Measurements from ENCODE around the gene CEP135.

The CEP135 gene, protein sequence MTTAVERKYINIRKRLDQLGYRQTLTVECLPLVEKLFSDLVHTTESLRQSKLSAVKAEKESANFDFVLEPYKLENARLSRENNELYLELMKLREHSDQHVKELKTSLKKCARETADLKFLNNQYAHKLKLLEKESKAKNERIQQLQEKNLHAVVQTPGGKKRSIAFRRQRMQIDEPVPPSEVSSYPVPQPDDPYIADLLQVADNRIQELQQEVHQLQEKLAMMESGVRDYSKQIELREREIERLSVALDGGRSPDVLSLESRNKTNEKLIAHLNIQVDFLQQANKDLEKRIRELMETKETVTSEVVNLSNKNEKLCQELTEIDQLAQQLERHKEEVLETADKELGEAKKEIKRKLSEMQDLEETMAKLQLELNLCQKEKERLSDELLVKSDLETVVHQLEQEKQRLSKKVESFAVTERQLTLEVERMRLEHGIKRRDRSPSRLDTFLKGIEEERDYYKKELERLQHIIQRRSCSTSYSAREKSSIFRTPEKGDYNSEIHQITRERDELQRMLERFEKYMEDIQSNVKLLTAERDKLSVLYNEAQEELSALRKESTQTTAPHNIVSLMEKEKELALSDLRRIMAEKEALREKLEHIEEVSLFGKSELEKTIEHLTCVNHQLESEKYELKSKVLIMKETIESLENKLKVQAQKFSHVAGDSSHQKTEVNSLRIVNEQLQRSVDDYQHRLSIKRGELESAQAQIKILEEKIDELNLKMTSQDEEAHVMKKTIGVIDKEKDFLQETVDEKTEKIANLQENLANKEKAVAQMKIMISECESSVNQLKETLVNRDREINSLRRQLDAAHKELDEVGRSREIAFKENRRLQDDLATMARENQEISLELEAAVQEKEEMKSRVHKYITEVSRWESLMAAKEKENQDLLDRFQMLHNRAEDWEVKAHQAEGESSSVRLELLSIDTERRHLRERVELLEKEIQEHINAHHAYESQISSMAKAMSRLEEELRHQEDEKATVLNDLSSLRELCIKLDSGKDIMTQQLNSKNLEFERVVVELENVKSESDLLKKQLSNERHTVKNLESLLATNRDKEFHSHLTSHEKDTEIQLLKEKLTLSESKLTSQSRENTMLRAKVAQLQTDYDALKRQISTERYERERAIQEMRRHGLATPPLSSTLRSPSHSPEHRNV

DNA sequence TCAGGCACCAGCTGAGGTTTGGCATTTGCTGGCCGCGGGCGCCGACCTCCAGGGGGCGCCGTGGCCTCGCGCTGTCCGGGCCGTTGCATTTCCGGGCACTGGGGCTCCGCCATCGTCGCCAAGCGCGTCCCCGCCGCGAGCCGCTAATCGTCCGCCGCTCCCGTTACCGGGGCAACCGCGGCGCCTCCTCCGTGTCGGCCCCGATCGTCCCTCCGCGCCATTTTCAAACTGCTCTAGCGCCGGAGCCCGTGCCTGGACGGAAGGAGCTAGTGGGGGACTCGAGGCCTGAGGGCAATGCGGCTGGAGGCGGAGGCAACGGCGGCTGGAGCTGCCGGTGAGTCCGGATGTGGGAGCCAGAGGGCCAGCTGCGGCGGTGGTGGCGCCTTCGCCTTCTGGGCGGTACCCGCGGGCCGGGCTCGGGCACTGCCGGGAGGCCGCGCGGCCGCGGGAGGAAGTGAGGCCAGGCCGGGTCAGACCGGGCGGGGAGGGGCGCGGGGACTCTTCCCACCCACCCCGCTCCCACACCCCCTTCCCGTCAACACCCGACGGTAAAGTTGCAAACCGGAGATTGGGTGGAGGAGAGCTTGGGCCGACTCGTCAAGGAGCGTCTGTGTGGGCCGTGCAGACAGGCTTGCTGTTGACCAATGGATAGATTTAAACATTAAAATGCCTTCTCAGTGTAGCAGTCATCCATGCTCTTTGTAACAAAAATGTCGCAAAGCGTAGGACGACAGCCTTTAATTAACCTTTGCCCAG is at the start of gene CEP135:
CEP135 (plus strand) TSS at position 220 of the 756 bp plus-strand sequence. CDS start 3,186 bp downstream, outside the sequence.
- DNase-seq = peak; percentile 96
- peak within 1 kb of the TSS; percentile 98 for H3K27ac Mint-ChIP-seq
- peaks cover 25% of the 10 kb centered on the region for H3K4me1 Mint-ChIP-seq
- peaks cover 21% of the 10 kb centered on the region for H3K36me3 Mint-ChIP-seq (ENCODE audit: low read depth)
- H3K9me3 Mint-ChIP-seq = no peaks in the 10 kb centered on the region
- H3K4me3 Mint-ChIP-seq = peak within 1 kb of the TSS; percentile 92
- TF ChIP-seq, protein P1, sequence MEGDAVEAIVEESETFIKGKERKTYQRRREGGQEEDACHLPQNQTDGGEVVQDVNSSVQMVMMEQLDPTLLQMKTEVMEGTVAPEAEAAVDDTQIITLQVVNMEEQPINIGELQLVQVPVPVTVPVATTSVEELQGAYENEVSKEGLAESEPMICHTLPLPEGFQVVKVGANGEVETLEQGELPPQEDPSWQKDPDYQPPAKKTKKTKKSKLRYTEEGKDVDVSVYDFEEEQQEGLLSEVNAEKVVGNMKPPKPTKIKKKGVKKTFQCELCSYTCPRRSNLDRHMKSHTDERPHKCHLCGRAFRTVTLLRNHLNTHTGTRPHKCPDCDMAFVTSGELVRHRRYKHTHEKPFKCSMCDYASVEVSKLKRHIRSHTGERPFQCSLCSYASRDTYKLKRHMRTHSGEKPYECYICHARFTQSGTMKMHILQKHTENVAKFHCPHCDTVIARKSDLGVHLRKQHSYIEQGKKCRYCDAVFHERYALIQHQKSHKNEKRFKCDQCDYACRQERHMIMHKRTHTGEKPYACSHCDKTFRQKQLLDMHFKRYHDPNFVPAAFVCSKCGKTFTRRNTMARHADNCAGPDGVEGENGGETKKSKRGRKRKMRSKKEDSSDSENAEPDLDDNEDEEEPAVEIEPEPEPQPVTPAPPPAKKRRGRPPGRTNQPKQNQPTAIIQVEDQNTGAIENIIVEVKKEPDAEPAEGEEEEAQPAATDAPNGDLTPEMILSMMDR (IDR thresholded peaks at IDR 0.05) = peak; percentile 93
- peaks cover 4% of the 10 kb centered on the region for H3K27me3 Mint-ChIP-seq (ENCODE audit: low read depth, poor library complexity)

DNA sequence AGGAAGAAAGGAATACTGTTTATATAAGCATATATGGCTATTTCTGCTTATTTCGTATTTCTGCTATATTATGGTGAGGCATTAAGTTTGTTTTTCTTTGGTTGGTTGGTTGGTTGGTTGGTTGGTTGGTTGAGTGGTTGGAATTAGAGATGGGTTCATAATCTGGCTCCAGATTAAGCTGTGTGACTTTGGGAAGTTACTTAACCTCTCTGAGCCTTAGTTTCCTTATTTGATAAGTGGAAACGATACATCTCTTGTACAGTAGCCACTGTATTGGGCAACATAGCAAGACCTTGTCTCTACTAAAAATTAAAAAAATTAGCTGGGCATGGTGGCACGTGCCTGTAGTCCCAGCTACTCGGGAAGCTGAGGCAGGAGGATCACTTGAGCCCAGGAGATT is 46.1 kb upstream of the CEP135 start:
- TF ChIP-seq, protein P1 (IDR thresholded peaks at IDR 0.05) = no peak
- Mint-ChIP-seq H3K27me3 (ENCODE audit: low read depth, poor library complexity) (peaks cover 3% of the 10 kb centered on the region), H3K27ac (no peak overlapping the region), H3K9me3 (no peaks in the 10 kb centered on the region), H3K36me3 (ENCODE audit: low read depth) (peaks cover 33% of the 10 kb centered on the region), H3K4me3 (no peak overlapping the region), H3K4me1 (no peaks in the 10 kb centered on the region)
- no peak for DNase-seq

DNA sequence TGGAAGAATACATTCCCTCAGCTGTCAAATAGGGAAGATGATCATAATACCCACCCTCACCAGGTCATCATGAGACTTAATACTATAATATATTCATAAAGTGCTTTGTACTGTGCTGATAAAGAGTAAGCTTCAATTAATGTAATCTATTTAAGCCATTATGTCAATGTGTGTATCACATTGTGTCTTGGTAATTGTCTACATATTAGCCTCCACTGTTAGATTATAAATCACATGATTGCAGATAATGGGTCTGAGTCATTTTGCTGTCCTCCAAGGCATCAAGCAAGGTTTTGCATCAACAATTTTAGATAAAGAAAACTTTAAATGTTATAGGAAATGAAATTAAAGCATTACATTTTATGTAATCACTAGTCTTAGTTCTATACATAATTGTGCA is 45.2 kb upstream of the CEP135 start:
- H3K36me3 Mint-ChIP-seq (ENCODE audit: low read depth) = peaks cover 34% of the 10 kb centered on the region
- TF ChIP-seq, protein P1 (IDR thresholded peaks at IDR 0.05) = no peak
- no peaks in the 10 kb centered on the region for H3K9me3 Mint-ChIP-seq
- no peak for DNase-seq
- H3K4me3 Mint-ChIP-seq = no peak overlapping the region
- H3K27ac Mint-ChIP-seq = no peak overlapping the region
- no peaks in the 10 kb centered on the region for H3K4me1 Mint-ChIP-seq
- no peaks in the 10 kb centered on the region for H3K27me3 Mint-ChIP-seq (ENCODE audit: low read depth, poor library complexity)

DNA sequence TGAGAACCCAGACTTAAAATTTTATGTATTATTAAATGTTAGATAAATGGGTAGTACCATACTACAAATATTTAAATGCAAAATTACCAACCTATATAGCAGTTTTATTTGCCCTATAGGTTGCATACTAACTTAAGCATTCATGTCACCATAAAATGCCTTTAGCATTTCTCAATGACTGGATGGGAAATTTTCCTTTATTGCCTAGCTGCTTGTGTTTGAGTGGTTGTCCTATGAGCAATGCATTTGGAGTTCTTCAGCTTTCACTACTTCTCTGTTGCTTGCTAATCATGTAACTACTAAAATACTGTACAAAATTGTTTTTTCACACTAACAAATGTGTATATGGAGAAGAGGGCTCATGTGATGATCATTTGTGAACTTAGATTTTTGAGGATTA is 44.2 kb upstream of the CEP135 start:
- no peaks in the 10 kb centered on the region for H3K27me3 Mint-ChIP-seq (ENCODE audit: low read depth, poor library complexity)
- H3K4me3 Mint-ChIP-seq = no peak overlapping the region
- no peak overlapping the region for H3K27ac Mint-ChIP-seq
- H3K9me3 Mint-ChIP-seq = no peaks in the 10 kb centered on the region
- no peak for DNase-seq
- no peaks in the 10 kb centered on the region for H3K4me1 Mint-ChIP-seq
- TF ChIP-seq, protein P1 (IDR thresholded peaks at IDR 0.05) = no peak
- peaks cover 34% of the 10 kb centered on the region for H3K36me3 Mint-ChIP-seq (ENCODE audit: low read depth)

DNA sequence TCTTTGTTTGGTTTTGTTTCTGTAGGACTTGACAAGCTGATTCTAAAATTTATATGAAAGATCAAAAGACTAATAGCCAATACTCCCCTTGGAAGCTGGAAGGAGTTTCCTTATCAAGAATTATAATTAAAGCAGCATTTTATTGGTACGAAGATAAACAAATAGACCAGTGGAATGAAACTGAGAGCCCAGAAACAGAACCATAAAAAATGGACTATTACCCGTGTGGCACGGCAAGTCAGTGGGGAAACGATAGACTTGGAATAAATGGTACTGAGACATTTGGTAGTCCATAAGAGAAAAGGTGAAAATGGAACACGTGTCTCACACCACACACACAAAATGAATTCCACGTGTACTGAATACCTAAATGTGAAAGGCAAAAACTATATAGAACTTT is 42.4 kb upstream of the CEP135 start:
- no peak for DNase-seq
- TF ChIP-seq, protein P1 (IDR thresholded peaks at IDR 0.05) = no peak
- no peaks in the 10 kb centered on the region for H3K9me3 Mint-ChIP-seq
- H3K4me1 Mint-ChIP-seq = no peaks in the 10 kb centered on the region
- peaks cover 22% of the 10 kb centered on the region for H3K36me3 Mint-ChIP-seq (ENCODE audit: low read depth)
- no peak overlapping the region for H3K4me3 Mint-ChIP-seq
- H3K27ac Mint-ChIP-seq = no peak overlapping the region
- H3K27me3 Mint-ChIP-seq (ENCODE audit: low read depth, poor library complexity) = no peaks in the 10 kb centered on the region

Measured in nephron progenitor cell (in vitro differentiated cells).